ENCODE data around the gene RNF224.

- no peak for TF ChIP-seq CTCF (IDR thresholded peaks at IDR 0.05)
- TF ChIP-seq REST (IDR thresholded peaks at IDR 0.05; ENCODE audit: low read depth, low read length) = no peak
- TF ChIP-seq GABPA (IDR thresholded peaks at IDR 0.05; ENCODE audit: low read depth) = no peak
- TF ChIP-seq SIN3A (IDR thresholded peaks at IDR 0.05; ENCODE audit: borderline replicate concordance, low read depth, low read length) = no peak
- TF ChIP-seq EP300 (IDR thresholded peaks at IDR 0.05; ENCODE audit: borderline replicate concordance in 1 of 2, low read depth in 1 of 2, low read length in 1 of 2) = no peak
- TF ChIP-seq MXI1 (IDR thresholded peaks at IDR 0.05; ENCODE audit: low read depth, low read length) = no peak
- TF ChIP-seq TAF1 (IDR thresholded peaks at IDR 0.05; ENCODE audit: borderline replicate concordance, low read depth, low read length) = no peak
- TF ChIP-seq GATA2 (CRISPR knock-in tag; IDR thresholded peaks at IDR 0.05) = no peak
- no peak for TF ChIP-seq YY1 (IDR thresholded peaks at IDR 0.05; ENCODE audit: low read depth)
- TF ChIP-seq TCF12 (IDR thresholded peaks at IDR 0.05) = no peak
- TF ChIP-seq POLR2AphosphoS5 (IDR thresholded peaks at IDR 0.05; ENCODE audit: low read depth, low read length) = no peak
Observed at GRCh38 chr9:137271696-137272076, 44.4 kb downstream of the RNF224 start.

Measured in SK-N-SH (cell line).